HEK293 (cell line): ENCODE results near the gene DLG1.

Source experiments
- BCL11A ChIP-seq: fragments of 450-650 bp; formaldehyde crosslinking; IDR thresholded peaks from 2 replicates; pipeline ENCODE4 v1.5.1; 2016; ENCODE audit warnings: low read depth, missing biosample characterization, missing genetic modification characterization
- CTCF ChIP-seq: fragments of 450-650 bp; formaldehyde crosslinking; IDR thresholded peaks from 2 replicates; pipeline ENCODE4 v1.5.1; 2016; ENCODE audit warnings: missing biosample characterization, missing genetic modification characterization
- ZNF274 ChIP-seq, 2 experiments: fragments of 200-500 bp in 1 of 2; fragments of 450-650 bp in 1 of 2; sonication (Bioruptor generic) in 1 of 2; formaldehyde crosslinking in 1 of 2; IDR thresholded peaks; 2 replicates each; pipeline versions ENCODE4 v1.5.1 to v1.6.1; 2014 to 2016; ENCODE audit warnings: borderline replicate concordance in 1 of 2, inconsistent platforms in 1 of 2, low read length in 1 of 2, missing biosample characterization in 1 of 2, missing genetic modification characterization in 1 of 2

GRCh38 chr3:197312431-197312830, 14.0 kb upstream of the DLG1 start:
- TF ChIP-seq ZNF274 (IDR thresholded peaks at IDR 0.05; ENCODE audit: low read length) (no peak), ZNF274 (tag by site-specific recombination; IDR thresholded peaks at IDR 0.05; ENCODE audit: borderline replicate concordance) (no peak), CTCF (tag by site-specific recombination) (no peak), BCL11A (no peak)
